A549 treated with RU486 at 1 μM for 4 hours (cell line): ENCODE results near the gene TRAK2. TPM values are rescaled to one million over a fixed set of nuclear protein-coding genes. Genes with fewer than 3 reads are reported as not detected.

Source experiments
- total RNA-seq: library from RNA; stranded (reverse); fragments of 200-300 nt; extraction: Qiagen RNA extraction; gene quantifications from 5 replicates; pipeline ENCODE4 v1.2.3, GENCODE V29; 2022; ENCODE audit warnings: low read depth

The TRAK2 gene, protein sequence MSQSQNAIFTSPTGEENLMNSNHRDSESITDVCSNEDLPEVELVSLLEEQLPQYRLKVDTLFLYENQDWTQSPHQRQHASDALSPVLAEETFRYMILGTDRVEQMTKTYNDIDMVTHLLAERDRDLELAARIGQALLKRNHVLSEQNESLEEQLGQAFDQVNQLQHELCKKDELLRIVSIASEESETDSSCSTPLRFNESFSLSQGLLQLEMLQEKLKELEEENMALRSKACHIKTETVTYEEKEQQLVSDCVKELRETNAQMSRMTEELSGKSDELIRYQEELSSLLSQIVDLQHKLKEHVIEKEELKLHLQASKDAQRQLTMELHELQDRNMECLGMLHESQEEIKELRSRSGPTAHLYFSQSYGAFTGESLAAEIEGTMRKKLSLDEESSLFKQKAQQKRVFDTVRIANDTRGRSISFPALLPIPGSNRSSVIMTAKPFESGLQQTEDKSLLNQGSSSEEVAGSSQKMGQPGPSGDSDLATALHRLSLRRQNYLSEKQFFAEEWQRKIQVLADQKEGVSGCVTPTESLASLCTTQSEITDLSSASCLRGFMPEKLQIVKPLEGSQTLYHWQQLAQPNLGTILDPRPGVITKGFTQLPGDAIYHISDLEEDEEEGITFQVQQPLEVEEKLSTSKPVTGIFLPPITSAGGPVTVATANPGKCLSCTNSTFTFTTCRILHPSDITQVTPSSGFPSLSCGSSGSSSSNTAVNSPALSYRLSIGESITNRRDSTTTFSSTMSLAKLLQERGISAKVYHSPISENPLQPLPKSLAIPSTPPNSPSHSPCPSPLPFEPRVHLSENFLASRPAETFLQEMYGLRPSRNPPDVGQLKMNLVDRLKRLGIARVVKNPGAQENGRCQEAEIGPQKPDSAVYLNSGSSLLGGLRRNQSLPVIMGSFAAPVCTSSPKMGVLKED
- 8.9 to 14.4 TPM (median 13.2 TPM) in 5 replicates for total RNA-seq

GRCh38 chr2:201451292-201452057 is at the start of gene TRAK2, which contains the start of gene STRADB:
TSS of gene TRAK2 (minus strand) at chr2:201451458. CDS start at chr2:201420507, 30,951 bp downstream.
TSS of gene STRADB (plus strand) at chr2:201451740. CDS start at chr2:201454841, 3,101 bp downstream.

GRCh38 chr2:201357221-201357620 is 94.0 kb downstream of the TRAK2 start, which contains the start of gene FLACC1:
TSS of gene FLACC1 (minus strand) at chr2:201357345. CDS start at chr2:201351404, 5,941 bp downstream.

Other genes starting within 250 kb of the TRAK2 start
- 34.3 to 40.4 TPM (median 36.8 TPM) in 5 replicates for gene CASP8, start 190.9 kb downstream of the TRAK2 start, total RNA-seq
- gene FLACC1, start 94.1 kb downstream of the TRAK2 start, total RNA-seq, result 0.20 to 0.32 TPM in 2 of 5 replicates, not detected in the others
- 19.8 to 26.6 TPM (median 26.1 TPM) in 5 replicates for gene STRADB, start 282 bp upstream of the TRAK2 start, total RNA-seq
- 15.7 to 20.3 TPM (median 19.6 TPM) in 5 replicates for gene TMEM237, start 192.0 kb upstream of the TRAK2 start, total RNA-seq
- gene MPP4, start 247.2 kb upstream of the TRAK2 start, total RNA-seq, result 0.23 TPM in 1 of 5 replicates, not detected in the others